HCT116 (cell line): ENCODE data around the gene POLR2C. TPM values are rescaled to one million over a fixed set of nuclear protein-coding genes. Genes with fewer than 3 reads are reported as not detected.

ENCODE experiments used
- ATAC-seq: fragments of 200-7000 bp; cut with Tn5 transposase; 2 replicates; pipeline ENCODE4 v1.9.1; 2020; ENCODE audit warnings: mild to moderate bottlenecking, moderate library complexity
- BruUV-seq: library from RNA; stranded (reverse); fragments of 400-500 nt; replicated peaks from 2 replicates; lab custom pipeline; 2021; lab: Mats Ljungman, UMichigan
- CTCF ChIA-PET: fragments of 300-600 bp; sonication (Branson Sonifier 250); formaldehyde crosslinking; loops from one replicate; lab custom pipeline; 2021; ENCODE audit warnings: antibody characterized with exemption; lab: Charles Lee
- POLR2A ChIA-PET: fragments of 300-600, 350-600 bp; sonication (Branson Sonifier 250); formaldehyde crosslinking; loops from one replicate; lab custom pipeline; 2021; ENCODE audit warnings: antibody characterized with exemption; lab: Charles Lee
- RAD21 ChIA-PET, 2 experiments: fragments of 300-600 bp; sonication (Branson Sonifier 250); formaldehyde crosslinking; loops; one replicate each; lab custom pipeline; 2023; ENCODE audit warnings: low total read pairs in 2 of 2; ENCODE audit not compliant: uncharacterized antibody in 2 of 2, unreplicated experiment in 2 of 2, low non-redundant PET in 1 of 2; lab: Charles Lee
- DNase-seq: peaks from one replicate; pipeline ENCODE4 v3.0.0-alpha.2; 2010; ENCODE audit warnings: low read depth, low spot score
- H2AFZ ChIP-seq: fragments of 200-600 bp; shearing (Covaris generic), sonication (generic); 2 replicates; pipeline ENCODE4 v1.6.1; 2017; ENCODE audit warnings: low read depth, mixed run types, mixed read lengths, antibody characterized with exemption, low read length; ENCODE audit not compliant: poor library complexity, severe bottlenecking
- H3K27ac ChIP-seq: 2 replicates; pipeline ENCODE4 v1.5.1; 2012; ENCODE audit warnings: low read depth, low read length
- H3K27me3 ChIP-seq: fragments of 200-600 bp; sonication (generic); 2 replicates; pipeline ENCODE4 v1.6.1; 2016; ENCODE audit warnings: mixed run types, low read length, mixed read lengths; ENCODE audit not compliant: insufficient read depth
- H3K36me3 ChIP-seq, 2 experiments: fragments of 200-500 bp in 1 of 2; fragments of 200-600 bp in 1 of 2; sonication (Bioruptor generic) in 1 of 2; sonication (generic) in 1 of 2; 2 replicates each; pipeline versions ENCODE4 v1.5.1 to v1.6.1; 2014 to 2016; ENCODE audit warnings: low read length in 2 of 2, inconsistent platforms in 1 of 2, mixed read lengths in 1 of 2, mixed run types in 1 of 2; ENCODE audit not compliant: insufficient read depth in 2 of 2, control insufficient read depth in 1 of 2
- H3K4me1 ChIP-seq, 2 experiments: fragments of 200-600 bp in 1 of 2; sonication (generic) in 1 of 2; 2 replicates each; pipeline versions ENCODE4 v1.5.1 to v1.6.1; 2012 to 2017; ENCODE audit warnings: low read length in 2 of 2, inconsistent platforms in 1 of 2, mild to moderate bottlenecking in 1 of 2, mixed read lengths in 1 of 2, mixed run types in 1 of 2, moderate library complexity in 1 of 2; ENCODE audit not compliant: insufficient read depth in 2 of 2, control insufficient read depth in 1 of 2
- H3K4me2 ChIP-seq: fragments of 200-600 bp; sonication (generic); 2 replicates; pipeline ENCODE4 v1.6.1; 2017; ENCODE audit warnings: mixed run types, low read length, mixed read lengths
- H3K4me3 ChIP-seq, 2 experiments: fragments of 200-600 bp in 1 of 2; sonication (generic) in 1 of 2; replicated peaks in 1 of 2; 2 replicates each; pipeline ENCODE4 v1.5.1; 2011 to 2016; ENCODE audit warnings: low read length in 2 of 2, control low read depth in 1 of 2, low read depth in 1 of 2, mild to moderate bottlenecking in 1 of 2, mixed read lengths in 1 of 2, mixed run types in 1 of 2
- H3K79me2 ChIP-seq: fragments of 200-600 bp; sonication (generic); 2 replicates; pipeline ENCODE4 v1.6.1; 2017; ENCODE audit warnings: mild to moderate bottlenecking, mixed run types, low read length, moderate library complexity, mixed read lengths; ENCODE audit not compliant: insufficient read depth
- H3K9ac ChIP-seq: fragments of 200-600 bp; sonication (generic); 2 replicates; pipeline ENCODE4 v1.6.1; 2016; ENCODE audit warnings: low read length, mixed read lengths
- H3K9me2 ChIP-seq: fragments of 200-600 bp; sonication (generic), shearing (Covaris generic); 2 replicates; pipeline ENCODE4 v1.6.1; 2017; ENCODE audit warnings: mixed run types, mild to moderate bottlenecking, moderate library complexity; ENCODE audit not compliant: insufficient read depth
- H3K9me3 ChIP-seq, 2 experiments: fragments of 200-500 bp in 1 of 2; fragments of 200-600 bp in 1 of 2; sonication (Bioruptor generic) in 1 of 2; sonication (generic) in 1 of 2; 2 replicates each; pipeline ENCODE4 v1.6.1; 2014 to 2017; ENCODE audit warnings: low read length in 2 of 2, mixed read lengths in 2 of 2, inconsistent platforms in 1 of 2, low read depth in 1 of 2, mild to moderate bottlenecking in 1 of 2, mixed run types in 1 of 2, moderate library complexity in 1 of 2; ENCODE audit not compliant: control insufficient read depth in 1 of 2, insufficient read depth in 1 of 2
- H4K20me1 ChIP-seq: fragments of 200-600 bp; sonication (generic), shearing (Covaris generic); 2 replicates; pipeline ENCODE4 v1.6.1; 2017; ENCODE audit warnings: mixed run types, mild to moderate bottlenecking, moderate library complexity; ENCODE audit not compliant: insufficient read depth
- CTCF ChIP-seq, 3 experiments: fragments of 200-600 bp in 1 of 3; sonication (generic) in 1 of 3; IDR thresholded peaks in 2 of 3; conservative IDR thresholded peaks in 1 of 3; 2 replicates each; pipeline ENCODE4 v1.5.1; 2012 to 2017; ENCODE audit warnings: low read depth in 2 of 3, low read length in 2 of 3, antibody characterized with exemption in 1 of 3, borderline replicate concordance in 1 of 3, control low read depth in 1 of 3, mild to moderate bottlenecking in 1 of 3, mixed read lengths in 1 of 3, mixed run types in 1 of 3, moderate library complexity in 1 of 3; ENCODE audit not compliant: insufficient read depth in 1 of 3
- EGR1 ChIP-seq: IDR thresholded peaks from 2 replicates; pipeline ENCODE4 v1.6.1; 2012; ENCODE audit warnings: low read depth
- ELF1 ChIP-seq: IDR thresholded peaks from 2 replicates; pipeline ENCODE4 v1.6.1; 2012; ENCODE audit warnings: low read depth, borderline replicate concordance
- EZH2 ChIP-seq: fragments of 200-600 bp; sonication (generic); IDR thresholded peaks from 2 replicates; pipeline ENCODE4 v1.6.1; 2017; ENCODE audit warnings: antibody characterized with exemption, mixed run types
- EZH2phosphoT487 ChIP-seq: fragments of 200-600 bp; IDR thresholded peaks from 2 replicates; pipeline ENCODE4 v1.6.1; 2018; ENCODE audit warnings: antibody characterized with exemption, borderline replicate concordance
- JUND ChIP-seq: IDR thresholded peaks from 2 replicates; pipeline ENCODE4 v1.6.1; 2012
- POLR2AphosphoS5 ChIP-seq: IDR thresholded peaks from 2 replicates; pipeline ENCODE4 v1.6.1; 2011; ENCODE audit warnings: mild to moderate bottlenecking, low read depth, low read length, moderate library complexity
- SIN3A ChIP-seq: IDR thresholded peaks from 2 replicates; pipeline ENCODE4 v1.6.1; 2012; ENCODE audit warnings: low read depth
- SRF ChIP-seq: IDR thresholded peaks from 2 replicates; pipeline ENCODE4 v1.6.1; 2012; ENCODE audit warnings: low read depth
- TCF7L2 ChIP-seq: IDR thresholded peaks from 2 replicates; pipeline ENCODE4 v1.7.0; 2011; ENCODE audit warnings: borderline replicate concordance, inconsistent platforms; ENCODE audit not compliant: insufficient read depth, insufficient read length; ENCODE audit errors: extremely low read depth
- ZFX ChIP-seq: fragments of 450-650 bp; IDR thresholded peaks from 2 replicates; pipeline ENCODE4 v1.6.1; 2017
- ZNF274 ChIP-seq: fragments of 200-500 bp; sonication (Bioruptor generic); IDR thresholded peaks from 2 replicates; pipeline ENCODE4 v1.6.1; 2014; ENCODE audit warnings: mild to moderate bottlenecking, low read depth, low read length, inconsistent platforms
- intact Hi-C: fragments of 100-400 bp; cut with micrococcal nuclease; formaldehyde crosslinking; loops from 2 replicates; pipeline ENCODE4 v1.10.0; 2022
- total RNA-seq: library from RNA; stranded (reverse); gene quantifications from one replicate; pipeline ENCODE4 v1.2.1, GENCODE V29; 2021; ENCODE audit not compliant: unreplicated experiment
- TF ChIP-seq, protein P1 (sequence below): IDR thresholded peaks from 2 replicates; pipeline ENCODE4 v1.6.1; 2011; ENCODE audit warnings: mild to moderate bottlenecking, low read length, moderate library complexity; ENCODE audit not compliant: insufficient replicate concordance; ENCODE audit errors: extremely low read depth
- TF ChIP-seq, protein P2 (sequence below): IDR thresholded peaks from 2 replicates; pipeline ENCODE4 v1.6.1; 2012

POLR2C gene
- total RNA-seq, 1 experiment from 2014 or later, result 74.4 TPM

- H3K36me3 ChIP-seq, result no peaks in the 10 kb centered on the region
- H3K4me3 ChIP-seq, result no peak overlapping the region
- DNase-seq, result no peak
- ChIA-PET POLR2A (no interaction called here), RAD21 (no interaction called here), CTCF (interaction anchor here (1.3 kb wide), 1 partner anchor 8 kb away, joined by 4 read pairs; no protein-coding TSS in a partner anchor)
- no peak for TF ChIP-seq POLR2AphosphoS5
- no peak for TF ChIP-seq EZH2
- TF ChIP-seq JUND, result no peak
- TF ChIP-seq EZH2phosphoT487, result no peak
- TF ChIP-seq SRF, result no peak
- no peak for TF ChIP-seq SIN3A
- no peak for TF ChIP-seq CTCF (IDR thresholded peaks at IDR 0.05 in 2 of 3, conservative IDR thresholded peaks at IDR 0.05 in 1 of 3; ENCODE audit: borderline replicate concordance in 1 of 3, insufficient read depth in 1 of 3, low read depth in 2 of 3, low read length in 2 of 3)
- no peak for TF ChIP-seq EGR1
- TF ChIP-seq, protein P1, sequence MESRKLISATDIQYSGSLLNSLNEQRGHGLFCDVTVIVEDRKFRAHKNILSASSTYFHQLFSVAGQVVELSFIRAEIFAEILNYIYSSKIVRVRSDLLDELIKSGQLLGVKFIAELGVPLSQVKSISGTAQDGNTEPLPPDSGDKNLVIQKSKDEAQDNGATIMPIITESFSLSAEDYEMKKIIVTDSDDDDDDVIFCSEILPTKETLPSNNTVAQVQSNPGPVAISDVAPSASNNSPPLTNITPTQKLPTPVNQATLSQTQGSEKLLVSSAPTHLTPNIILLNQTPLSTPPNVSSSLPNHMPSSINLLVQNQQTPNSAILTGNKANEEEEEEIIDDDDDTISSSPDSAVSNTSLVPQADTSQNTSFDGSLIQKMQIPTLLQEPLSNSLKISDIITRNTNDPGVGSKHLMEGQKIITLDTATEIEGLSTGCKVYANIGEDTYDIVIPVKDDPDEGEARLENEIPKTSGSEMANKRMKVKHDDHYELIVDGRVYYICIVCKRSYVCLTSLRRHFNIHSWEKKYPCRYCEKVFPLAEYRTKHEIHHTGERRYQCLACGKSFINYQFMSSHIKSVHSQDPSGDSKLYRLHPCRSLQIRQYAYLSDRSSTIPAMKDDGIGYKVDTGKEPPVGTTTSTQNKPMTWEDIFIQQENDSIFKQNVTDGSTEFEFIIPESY, result no peak
- TF ChIP-seq ZFX, result no peak
- TF ChIP-seq ZNF274, result no peak
- no peak for TF ChIP-seq TCF7L2
- TF ChIP-seq ELF1, result no peak
- TF ChIP-seq, protein P2, sequence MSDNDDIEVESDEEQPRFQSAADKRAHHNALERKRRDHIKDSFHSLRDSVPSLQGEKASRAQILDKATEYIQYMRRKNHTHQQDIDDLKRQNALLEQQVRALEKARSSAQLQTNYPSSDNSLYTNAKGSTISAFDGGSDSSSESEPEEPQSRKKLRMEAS, result no peak
- no peak overlapping the region for H3K4me2 ChIP-seq
- no peaks in the 10 kb centered on the region for H3K79me2 ChIP-seq
- ATAC-seq, result no peak
- no peaks in the 10 kb centered on the region for H3K9me2 ChIP-seq
- no peaks in the 10 kb centered on the region for H3K4me1 ChIP-seq
- no peaks in the 10 kb centered on the region for H3K27me3 ChIP-seq
- intact Hi-C loops, result no loop called here
- no peak overlapping the region for H3K27ac ChIP-seq
- BruUV-seq, result no TSS peak
- H3K9ac ChIP-seq, result no peak overlapping the region
- no peaks in the 10 kb centered on the region for H4K20me1 ChIP-seq
- H3K9me3 ChIP-seq, result no peaks in the 10 kb centered on the region
- no peak overlapping the region for H2AFZ ChIP-seq
Measured at GRCh38 chr16:57514371-57514770, 51.9 kb downstream of the POLR2C start.
